GM04504 (cell line): ENCODE results near the gene CCDC197.

Experiments used
- DNase-seq: peaks from one replicate; pipeline ENCODE4 v3.0.0-alpha.2; 2012; ENCODE audit warnings: low read depth

The CCDC197 gene

DNA sequence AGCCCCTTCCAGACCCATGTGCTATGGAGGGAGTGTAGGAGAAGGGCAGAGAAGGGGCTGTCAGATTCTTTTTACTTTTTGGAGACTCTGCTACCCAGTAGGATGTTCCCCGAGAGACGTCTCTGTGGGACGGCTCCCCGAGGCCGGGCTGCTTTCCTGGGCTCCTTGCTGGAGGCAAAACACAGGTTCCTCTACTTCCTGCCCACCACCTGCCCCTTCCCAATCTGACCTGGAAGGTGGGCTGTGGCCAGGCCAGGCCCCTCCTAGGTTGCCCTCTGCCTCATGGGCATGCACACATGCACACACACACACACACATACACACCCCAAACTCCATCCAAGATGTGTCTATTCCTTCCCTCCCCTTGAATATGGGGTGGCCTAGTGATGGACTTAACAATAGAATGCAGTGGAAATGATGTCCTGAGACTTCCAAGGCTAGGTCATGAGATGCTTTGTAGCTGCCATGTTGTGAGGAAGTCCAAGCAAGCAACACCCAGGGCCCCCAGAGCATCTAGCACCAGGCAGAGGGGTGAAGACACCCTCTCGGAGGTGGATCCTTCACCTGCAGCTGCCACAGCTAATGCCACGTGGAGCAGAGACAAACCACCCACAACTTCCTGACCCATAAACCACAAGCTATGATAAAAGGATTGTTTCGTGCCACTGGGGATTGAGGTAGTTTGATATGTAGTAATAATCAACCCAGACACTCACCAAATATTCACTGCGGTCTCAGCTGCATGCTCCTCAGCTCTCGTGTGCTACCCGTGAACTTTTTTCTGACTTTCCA is 19.1 kb upstream of the CCDC197 start:
- DNase-seq = no peak

DNA sequence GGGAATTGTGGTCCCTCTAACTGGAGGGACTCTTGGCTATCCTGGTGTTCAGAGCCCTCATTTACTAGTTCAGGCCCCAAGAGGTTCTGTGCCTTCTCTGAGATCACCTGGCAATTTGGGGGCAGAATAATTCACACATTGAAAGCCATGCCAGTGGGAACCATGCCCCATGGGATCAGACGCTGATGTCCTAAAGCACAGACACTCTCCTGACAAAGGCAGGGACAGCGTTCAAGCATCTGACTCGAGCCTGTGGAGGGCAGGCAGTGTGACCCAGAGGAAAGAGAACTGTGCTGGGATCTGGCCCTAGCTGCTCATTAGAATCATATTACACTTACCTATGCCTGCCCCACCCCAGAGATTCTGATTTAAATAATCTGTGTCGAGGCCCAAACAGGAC is 18.4 kb upstream of the CCDC197 start:
- no peak for DNase-seq

DNA sequence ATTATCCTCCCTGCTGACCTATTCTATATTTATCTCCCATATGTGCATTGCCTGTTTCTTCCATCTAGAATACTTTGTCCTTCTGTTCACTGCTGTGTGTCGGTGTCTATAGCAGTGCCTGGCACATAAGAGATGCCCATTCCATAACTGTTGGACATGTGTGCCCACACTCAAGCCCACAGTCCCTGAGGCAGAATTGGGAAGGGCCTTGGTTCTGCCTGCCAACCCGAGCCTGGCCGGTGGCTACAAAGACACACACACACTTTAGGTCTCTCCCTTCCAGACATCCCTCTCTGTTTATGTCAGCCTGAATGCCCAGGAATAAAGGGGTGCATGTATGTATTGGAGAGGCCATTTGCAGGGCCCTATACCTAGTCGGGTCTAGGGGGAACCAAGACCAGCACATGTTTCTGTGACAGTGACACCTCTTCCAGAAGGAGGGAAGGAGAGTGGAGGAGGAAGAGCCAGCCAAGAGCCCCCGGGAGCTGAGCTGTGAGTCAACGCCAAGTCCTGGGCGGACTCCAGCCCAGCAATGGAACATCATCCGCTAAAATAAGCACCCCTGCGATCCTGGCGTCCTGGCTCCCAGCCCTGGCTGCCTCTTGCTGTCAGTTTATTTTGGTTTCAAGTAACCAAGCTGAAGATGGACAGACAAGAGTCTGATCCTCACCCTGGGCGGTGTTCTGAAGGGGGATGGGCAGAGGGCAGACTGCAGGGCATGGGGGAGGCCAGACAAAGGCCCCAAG is 16.5 kb upstream of the CCDC197 start:
- no peak for DNase-seq

DNA sequence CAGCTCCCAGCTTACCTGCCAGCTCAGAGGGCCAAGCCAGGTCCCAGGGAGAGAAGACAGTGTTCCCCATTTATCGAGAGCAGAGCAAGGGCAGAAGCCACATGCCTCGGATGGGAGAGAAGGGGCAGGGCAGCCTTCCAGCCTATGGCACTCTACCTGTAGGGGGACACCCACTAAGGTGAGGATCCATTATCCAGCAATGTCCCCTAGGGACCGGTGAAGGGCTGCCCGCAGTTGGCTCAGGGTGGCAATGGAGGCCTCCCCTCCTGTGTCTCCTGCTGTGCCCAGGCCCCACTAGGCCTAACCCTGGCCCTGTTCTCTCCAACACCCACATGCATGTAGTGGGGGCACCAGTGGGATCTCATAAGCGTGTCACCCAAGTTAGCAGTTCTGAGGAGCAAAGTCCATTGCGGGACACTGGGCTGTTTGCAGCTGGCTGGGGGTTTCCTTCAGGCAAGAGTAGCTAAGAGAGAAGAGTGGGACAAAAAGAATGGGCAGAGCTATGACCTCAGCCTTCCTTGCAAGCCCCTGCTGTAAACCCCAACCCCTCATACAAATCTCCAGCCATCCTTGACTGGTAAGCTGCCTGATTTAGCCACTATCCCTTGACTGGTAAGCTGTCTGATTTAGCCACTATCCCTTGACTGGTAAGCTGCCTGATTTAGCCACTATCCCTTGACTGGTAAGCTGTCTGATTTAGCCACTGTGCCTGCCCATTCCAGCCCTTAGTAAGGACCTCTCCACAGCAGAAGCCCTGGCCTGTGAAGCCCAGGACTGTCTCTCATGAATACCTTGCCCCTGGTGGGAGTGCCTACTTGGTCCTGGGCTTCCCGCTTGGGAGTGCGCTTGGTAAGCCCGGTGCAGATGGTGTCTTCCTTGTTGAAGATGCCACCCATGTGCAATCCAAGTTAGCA is 15.5 kb upstream of the CCDC197 start:
- no peak for DNase-seq

DNA sequence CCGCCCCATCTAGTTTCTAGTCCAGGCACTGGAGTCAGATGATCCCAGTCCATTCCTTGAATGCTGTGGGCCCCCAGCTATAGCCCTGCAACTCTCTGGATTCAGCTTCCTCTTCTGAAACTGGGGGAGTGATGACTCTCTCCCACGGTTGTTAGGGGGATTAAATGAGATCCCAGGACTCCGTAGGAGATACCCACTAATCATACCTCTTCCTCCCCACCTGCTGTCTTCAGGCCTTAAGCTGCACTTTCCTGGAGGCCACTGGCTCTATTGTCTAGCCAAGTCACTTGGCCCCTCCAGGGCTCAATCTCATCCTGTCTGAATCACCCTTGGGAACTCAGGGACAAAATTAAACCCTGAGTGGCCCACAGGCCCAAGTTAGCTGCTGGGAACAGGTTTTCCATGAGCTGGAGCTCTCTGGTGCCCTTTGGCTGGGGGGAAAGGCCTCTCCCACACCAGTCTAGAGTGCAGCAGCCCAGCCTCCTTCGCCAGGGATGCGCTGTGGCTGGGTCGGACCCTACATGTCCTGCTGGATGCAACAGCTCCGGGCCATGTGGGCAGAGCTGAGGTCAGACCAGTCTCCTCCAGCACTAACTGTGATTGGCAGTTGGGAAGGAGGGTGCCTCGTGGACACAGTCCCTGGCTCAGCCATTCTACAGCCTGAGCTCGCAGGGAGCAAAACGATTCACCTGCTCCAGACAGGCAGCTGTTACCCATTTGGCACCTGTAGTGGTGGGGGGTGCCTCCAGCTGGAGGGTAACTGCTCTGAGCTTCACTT is 14.7 kb upstream of the CCDC197 start:
- no peak for DNase-seq

DNA sequence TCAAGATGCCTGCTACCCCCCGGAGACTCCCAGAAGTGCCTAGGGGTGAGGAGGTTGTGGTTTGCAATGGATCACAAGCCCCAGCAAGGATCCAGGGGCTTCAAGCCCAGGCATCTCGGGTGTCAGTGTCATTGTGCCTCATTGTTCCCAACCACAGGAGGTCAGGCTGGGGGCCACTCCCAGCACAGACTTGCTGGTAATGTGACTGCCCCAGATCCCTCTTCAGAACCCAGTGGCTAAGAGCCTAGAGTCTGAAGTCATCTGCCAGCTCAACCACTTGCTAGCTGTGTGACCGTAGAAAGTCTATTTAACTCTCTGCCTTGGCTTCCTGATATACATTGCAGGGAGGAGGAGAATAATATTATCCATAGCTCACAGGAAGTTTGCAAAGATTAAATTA is 13.0 kb upstream of the CCDC197 start:
- DNase-seq = peak; percentile 13

DNA sequence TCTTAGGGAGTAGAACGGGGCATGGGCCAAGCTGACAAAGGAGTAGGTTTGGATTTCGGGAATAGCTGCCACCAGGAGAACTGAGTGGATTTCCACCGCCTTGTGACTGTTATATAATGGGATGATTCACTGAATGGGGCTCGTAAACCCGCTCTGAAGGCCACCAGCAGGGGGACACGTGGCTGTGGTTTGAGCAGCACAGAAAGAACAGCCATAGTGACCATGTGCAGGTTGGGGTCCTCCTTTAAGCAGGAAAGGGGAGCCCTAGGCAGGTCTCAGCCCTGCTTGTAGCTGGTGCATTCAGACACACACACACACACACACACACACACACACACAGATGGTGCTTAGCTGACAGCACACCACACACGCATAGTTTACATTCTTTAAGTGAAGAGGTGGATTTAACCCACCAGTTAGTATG is 12.1 kb upstream of the CCDC197 start:
- peak; percentile 68 for DNase-seq

DNA sequence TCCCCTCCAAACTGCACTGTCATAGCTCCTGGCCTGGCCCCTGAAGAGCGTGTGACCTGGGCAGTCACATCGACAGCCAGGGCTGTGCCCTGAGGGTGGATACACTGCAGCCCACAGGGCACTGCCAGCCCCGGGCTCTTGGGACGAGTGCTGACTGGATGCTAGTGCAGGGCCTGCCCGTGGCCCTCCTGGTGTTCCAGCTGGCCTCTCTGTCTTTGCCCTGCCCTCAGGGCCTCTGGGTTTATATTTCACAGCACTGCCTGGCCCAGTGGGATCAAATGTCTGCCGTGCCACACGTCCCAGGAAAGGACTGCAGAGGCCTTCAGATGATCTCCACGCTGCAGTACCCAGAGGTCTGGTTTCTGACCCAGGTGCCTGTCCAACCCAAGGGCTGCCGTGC is 10.1 kb upstream of the CCDC197 start:
- DNase-seq = no peak

DNA sequence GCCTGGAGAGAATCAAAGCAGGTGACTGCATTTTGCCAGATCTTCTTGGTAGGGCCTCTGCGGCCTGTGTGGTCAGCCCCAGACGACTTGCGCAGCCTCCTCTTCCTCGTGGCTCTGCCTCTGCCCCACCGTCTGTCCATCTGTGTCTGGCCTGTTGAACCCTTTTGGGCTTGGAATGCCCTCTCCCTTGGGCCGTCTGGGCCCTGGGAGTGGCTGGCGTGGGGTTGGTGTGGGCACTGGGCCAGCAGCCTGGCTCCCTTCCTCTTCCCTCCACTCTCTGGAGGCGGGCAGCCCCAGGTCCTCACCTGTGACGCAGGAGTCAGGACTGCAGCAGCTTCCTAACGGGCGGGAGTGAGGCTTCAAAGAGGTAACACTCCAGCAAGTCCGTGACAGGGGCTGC is 9.7 kb upstream of the CCDC197 start:
- no peak for DNase-seq

DNA sequence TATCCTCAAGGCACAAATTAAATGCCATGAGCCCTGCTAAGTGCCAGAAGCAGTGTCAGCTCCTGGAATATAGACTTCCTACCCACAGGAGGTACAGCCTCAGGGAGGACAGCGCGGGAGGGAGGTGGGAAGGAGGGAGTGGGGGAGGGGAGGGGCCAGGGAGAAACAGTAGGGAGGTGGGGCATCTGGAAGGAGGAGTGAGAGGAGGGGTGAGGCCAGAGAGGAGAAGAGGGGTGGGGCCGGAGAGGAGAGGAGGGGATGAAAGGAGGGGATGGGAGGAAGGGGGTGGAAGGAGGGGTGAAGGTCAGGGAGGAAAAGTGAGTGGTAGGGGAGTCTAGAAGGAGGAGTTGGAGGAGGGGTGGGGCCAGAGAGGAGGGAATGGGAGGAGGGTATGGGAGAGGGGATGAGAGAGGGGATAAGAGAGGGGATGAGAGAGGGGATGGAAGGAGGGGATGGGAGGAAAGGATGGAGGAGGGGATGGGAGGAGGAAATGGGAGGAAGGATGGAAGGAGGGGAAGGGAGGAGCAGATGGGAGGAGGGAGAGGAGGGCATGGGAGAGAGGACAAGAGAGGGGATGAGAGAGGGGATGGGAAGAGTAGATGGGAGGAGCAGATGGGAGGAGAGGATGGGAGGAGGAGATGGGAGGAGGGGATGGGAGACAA is 9.2 kb upstream of the CCDC197 start:
- no peak for DNase-seq

DNA sequence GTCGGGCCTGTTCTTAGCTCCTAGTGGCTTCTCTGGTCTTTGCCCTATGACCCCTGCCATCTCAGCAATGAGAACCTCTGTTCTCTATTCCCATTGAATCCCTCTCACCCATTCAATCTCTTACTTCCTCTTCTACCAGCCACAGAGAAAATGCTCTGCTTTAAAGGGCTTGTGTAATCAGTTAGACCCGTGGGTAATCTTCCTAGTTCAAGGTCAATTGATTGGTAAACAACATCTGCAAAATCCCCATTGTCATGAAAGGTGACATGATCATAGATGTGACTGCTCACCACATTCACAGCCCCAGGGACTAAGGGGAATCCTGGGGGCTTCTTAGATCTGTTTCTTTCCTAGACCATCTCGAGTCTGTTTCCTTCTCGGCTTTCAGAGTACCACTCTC is 7.2 kb upstream of the CCDC197 start:
- no peak for DNase-seq

DNA sequence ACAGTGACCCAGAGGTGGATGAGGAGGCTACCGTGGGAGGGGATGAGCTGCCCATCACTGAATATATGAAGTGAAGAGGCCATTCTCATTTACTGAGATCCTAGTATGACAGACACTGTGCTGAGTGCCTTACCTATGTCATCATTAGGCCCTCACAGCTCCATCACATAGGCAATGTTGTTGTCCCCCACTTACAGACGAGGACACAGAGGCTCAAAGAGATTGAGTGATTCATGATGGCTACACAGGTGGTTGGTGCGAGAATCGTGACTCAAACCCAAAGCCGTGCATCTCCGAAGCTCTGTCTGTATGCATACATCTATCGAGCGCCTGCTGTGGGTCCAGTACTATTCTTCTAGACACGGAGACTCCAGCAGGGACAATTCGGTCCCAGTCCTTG is 5.9 kb upstream of the CCDC197 start:
- no peak for DNase-seq

DNA sequence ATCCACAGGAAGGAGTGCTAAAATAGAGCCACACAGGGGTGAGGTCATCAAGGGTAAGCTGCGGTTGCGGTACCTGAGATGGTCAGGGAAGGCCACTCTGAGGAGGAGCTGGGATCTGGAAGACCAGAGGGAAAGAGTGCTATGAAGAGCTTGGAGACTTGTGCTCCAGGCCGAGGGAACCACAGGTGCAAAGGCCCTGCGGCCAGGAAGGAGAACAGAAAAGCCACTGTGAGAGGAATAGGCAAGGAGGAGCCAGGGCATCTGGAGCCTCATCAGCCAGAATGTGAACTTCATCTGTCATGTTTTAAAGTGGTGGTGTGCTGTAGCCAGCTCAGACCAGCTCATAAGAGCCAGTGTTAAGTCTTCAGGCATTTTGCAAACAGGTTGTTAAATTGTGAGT is 5.5 kb upstream of the CCDC197 start:
- no peak for DNase-seq

DNA sequence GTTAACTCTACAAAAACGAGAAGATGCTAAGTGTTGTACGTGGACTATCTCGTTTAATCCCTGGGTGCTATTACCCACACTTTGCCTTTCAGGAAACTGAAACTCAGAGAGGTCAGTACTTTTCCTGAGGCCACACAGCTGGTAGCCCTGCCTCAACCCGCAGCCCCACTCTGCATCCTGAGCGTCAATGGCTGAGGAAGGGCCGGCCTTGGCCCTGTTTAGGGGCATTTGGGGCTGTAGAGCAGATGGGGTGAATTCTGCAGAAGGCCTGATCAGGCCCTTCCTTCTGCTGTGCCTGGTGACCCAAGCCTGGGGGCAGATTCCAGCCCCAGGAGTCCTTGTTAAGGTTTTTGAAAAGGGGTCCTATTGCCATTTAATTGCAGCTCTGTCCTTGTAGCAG is 3.7 kb upstream of the CCDC197 start:
- DNase-seq = no peak

DNA sequence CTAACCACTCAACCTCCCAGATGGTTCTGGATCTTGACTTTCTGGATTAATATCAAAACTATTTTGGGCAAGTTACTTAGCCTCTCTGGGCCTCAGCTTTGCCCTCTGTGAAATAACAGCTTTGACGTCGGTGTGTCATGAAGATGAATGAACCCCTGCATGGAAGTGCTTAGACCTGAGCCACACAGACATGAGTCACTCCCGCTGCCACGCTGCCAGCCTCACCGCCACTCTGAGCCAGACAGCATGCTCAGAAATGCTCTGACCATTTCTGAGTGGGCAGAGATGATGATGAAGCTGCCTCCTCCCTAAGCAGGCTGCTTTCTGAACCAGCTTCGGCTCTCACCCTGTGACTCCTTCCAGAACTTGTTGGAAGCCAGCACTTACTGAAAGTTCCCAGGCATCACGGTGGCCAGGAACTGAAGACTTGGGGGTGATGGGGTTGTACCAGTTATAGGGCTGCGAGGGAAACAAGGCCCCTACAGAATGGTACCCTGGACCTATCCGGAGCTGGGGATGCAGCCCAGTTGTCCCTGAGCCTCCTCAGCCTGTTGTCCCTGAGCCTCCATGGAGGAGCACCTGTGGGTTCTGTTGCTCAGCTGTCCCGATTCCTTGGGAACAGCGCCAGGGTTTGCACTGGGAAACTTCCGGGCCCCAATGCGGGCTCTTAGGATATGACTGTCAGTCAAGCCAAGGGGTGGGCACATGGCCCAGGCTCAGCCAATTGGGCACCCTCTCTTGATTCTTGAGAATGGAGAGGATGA is 2.0 kb upstream of the CCDC197 start:
- DNase-seq = peak; percentile 58

DNA sequence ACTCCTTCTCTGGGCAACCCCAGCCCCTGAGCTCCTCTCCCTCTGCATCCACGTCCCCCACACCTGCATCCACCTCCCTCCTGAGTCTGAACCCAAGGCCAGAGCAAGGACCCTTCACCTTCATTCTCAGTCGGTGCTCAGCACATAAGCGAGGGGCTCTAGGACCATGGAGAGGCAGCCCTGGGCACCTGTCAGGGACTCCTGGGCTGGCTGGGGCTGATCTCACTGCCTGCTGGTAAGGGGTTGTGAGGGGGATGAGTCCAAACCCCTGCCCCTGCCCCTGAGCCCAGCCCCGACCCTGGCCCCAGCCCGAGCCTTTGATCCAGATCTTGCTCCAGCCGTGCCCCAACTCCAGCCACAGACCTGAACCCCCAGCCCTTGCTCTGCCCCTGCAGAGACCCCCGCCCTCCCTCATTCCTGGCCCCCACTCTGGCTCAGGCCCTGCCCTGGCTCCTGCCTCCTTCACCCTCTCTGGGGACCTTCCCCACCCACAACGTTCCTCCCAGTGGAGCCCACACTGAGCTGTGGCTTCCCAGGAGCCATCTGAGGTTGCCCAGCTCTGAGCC is 888 bp upstream of the CCDC197 start:
- no peak for DNase-seq

DNA sequence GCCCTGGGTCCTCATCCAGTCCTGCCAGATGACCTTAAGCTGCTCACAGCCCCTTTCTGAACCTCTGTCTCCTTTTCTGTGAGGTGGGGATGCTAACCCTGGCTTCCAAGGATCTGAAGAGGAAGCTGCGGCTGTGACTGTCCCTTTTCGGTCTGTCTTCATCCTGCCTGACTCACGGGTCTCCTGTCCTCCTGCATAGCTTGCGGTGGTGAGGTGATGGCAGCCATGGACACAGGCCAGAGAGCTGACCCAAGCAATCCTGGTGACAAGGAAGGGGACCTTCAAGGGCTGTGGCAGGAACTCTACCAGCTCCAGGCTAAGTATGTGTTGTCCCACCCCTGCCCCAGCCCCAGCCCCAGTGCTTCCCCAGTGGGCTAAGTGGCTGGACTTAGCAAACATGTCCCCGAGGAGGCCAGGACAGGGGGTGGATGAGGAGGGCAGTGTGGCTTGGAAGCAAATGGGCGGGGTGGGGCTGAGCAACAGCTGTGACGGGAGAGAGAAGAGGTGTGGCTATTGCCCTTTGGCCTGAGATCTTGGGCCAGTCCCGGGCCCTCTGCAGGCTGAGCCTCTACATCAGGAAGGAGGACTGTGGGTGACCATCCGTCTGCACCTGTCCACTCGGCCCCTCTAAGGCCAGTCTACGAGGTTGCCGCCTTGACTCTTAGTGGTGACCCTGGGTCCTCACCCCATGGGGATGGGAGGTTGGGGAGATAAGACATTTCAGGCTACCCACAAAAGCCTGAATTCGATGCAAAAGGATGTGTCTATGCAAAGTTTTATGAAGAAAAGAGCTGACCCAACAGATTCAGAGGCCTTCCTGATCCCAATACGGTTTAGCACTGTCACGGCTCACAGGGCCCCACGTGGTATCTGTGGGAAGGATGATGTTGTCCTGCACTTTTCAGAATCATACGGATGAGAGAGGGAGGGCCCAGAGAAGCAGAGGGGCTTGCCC is 1.1 kb downstream of the CCDC197 start:
- DNase-seq = no peak

DNA sequence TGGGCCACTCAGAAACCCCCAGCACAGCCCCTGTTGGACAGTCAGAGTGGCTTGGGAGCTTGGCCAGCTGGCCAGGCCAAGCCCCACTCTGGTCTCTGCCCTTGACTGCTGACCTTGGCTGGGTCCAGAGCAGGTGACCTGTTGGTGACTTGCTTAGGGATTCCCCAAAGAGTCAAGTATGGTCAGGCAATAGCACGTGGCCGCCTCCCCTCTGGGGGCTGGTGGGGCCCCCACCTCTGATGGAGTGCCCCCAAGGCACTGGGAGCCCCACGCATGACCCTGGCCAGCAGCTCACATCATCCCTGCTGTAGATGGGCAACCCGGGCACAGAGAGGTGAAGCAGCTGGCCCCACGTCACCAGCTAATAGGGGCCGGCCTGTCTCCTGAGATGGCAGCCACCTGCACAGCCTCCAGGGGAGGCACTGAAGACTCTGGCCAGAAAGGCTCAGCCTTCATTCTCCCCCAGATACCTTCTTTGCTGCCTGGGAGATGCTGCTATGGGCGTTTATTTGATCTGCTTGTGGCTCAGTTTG is 1.8 kb downstream of the CCDC197 start:
- no peak for DNase-seq

DNA sequence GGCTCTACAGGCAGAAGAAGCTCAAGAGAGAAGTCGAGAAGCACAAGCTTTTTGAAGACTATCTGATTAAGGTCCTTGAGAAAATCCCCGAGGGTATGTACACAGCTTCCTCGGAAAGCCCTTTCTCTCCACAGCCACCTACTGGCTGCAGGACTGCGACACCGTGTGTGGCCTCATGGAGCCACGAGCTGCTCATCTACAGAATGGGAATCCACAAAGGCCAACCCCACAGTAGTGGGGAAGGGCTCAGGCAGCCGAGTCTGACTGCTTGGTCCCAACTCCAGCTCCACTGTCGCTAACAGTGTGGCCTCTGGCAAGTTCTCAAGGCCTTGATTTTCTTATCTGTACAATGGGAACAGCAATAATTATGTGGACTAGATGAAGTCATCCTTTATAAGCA is 2.5 kb downstream of the CCDC197 start:
- no peak for DNase-seq
